SK-N-SH (cell line): ENCODE results near the gene B4GALNT2. TPM values are rescaled to one million over a fixed set of nuclear protein-coding genes. Genes with fewer than 3 reads are reported as not detected.
"Not testable (repeated sequence)": the region's sequence is repeated elsewhere in the genome, so short reads cannot be mapped to it uniquely, and the experiment has no call there.

Source experiments
- CTCF ChIA-PET: fragments of 300-600, 350-600 bp; formaldehyde crosslinking; extraction: SDS; loops from one replicate; lab custom pipeline; 2021; lab: Yijun Ruan, JAX
- POLR2A ChIA-PET: fragments of 350-600 bp; sonication (Branson Sonifier 250); formaldehyde crosslinking; extraction: SDS; loops from one replicate; lab custom pipeline; 2020; ENCODE audit warnings: antibody characterized with exemption, inconsistent platforms; lab: Yijun Ruan, JAX
- DNase-seq: peaks from one replicate; pipeline ENCODE4 v3.0.0; 2012
- H2AFZ ChIP-seq: fragments of 200-600 bp; sonication (generic); 2 replicates; pipeline ENCODE4 v1.8.1; 2016; ENCODE audit warnings: antibody characterized with exemption, mild to moderate bottlenecking, low read depth
- H3F3A ChIP-seq: fragments of 200-600 bp; sonication (generic); replicated peaks from 2 replicates; pipeline ENCODE3; 2016; ENCODE audit warnings: antibody characterized with exemption, mild to moderate bottlenecking; ENCODE audit not compliant: insufficient read depth
- H3K27ac ChIP-seq, 2 experiments: fragments of 200-500 bp in 1 of 2; fragments of 200-600 bp in 1 of 2; sonication (Bioruptor generic) in 1 of 2; sonication (generic), shearing (Covaris generic) in 1 of 2; 2 replicates each; pipeline versions ENCODE4 v1.5.1 to v1.6.1; 2014 to 2016; ENCODE audit warnings: low read depth in 2 of 2, inconsistent platforms in 1 of 2, low read length in 1 of 2, mild to moderate bottlenecking in 1 of 2, mixed read lengths in 1 of 2
- H3K27me3 ChIP-seq: fragments of 200-600 bp; sonication (generic), shearing (Covaris generic); 2 replicates; pipeline ENCODE4 v1.6.1; 2016; ENCODE audit warnings: mixed run types; ENCODE audit not compliant: insufficient read depth
- H3K36me3 ChIP-seq, 2 experiments: fragments of 200-500 bp in 1 of 2; fragments of 200-600 bp in 1 of 2; sonication (Bioruptor generic) in 1 of 2; sonication (generic) in 1 of 2; replicated peaks in 1 of 2; 2 replicates each; pipeline versions ENCODE3 to v1.5.1; 2014 to 2016; ENCODE audit warnings: low read length in 1 of 2, mild to moderate bottlenecking in 1 of 2; ENCODE audit not compliant: insufficient read depth in 2 of 2, control insufficient read depth in 1 of 2
- H3K4me1 ChIP-seq, 2 experiments: fragments of 200-500 bp in 1 of 2; fragments of 200-600 bp in 1 of 2; sonication (Bioruptor generic) in 1 of 2; sonication (generic), shearing (Covaris generic) in 1 of 2; 2 replicates each; pipeline versions ENCODE4 v1.5.1 to v1.6.1; 2014 to 2016; ENCODE audit warnings: low read depth in 1 of 2, low read length in 1 of 2, mixed run types in 1 of 2; ENCODE audit not compliant: insufficient read depth in 2 of 2, control insufficient read depth in 1 of 2
- H3K4me2 ChIP-seq: fragments of 200-600 bp; sonication (generic), shearing (Covaris generic); 2 replicates; pipeline ENCODE4 v1.6.1; 2017; ENCODE audit warnings: mixed run types
- H3K4me3 ChIP-seq, 2 experiments: fragments of 200-500 bp in 1 of 2; fragments of 200-600 bp in 1 of 2; sonication (Bioruptor generic) in 1 of 2; sonication (generic), shearing (Covaris generic) in 1 of 2; 2 replicates each; pipeline versions ENCODE4 v1.5.1 to v1.8.1; 2014 to 2016; ENCODE audit warnings: low read depth in 2 of 2, inconsistent platforms in 1 of 2, low read length in 1 of 2, mild to moderate bottlenecking in 1 of 2, mixed read lengths in 1 of 2, moderate library complexity in 1 of 2
- H3K79me2 ChIP-seq: fragments of 200-600 bp; sonication (generic); 2 replicates; pipeline ENCODE4 v1.8.1; 2017; ENCODE audit warnings: mild to moderate bottlenecking; ENCODE audit not compliant: insufficient read depth
- H3K9ac ChIP-seq: fragments of 200-600 bp; sonication (generic); 2 replicates; pipeline ENCODE4 v1.6.1; 2017; ENCODE audit warnings: mixed run types
- H3K9me2 ChIP-seq: fragments of 200-600 bp; sonication (generic); 2 replicates; pipeline ENCODE4 v1.6.1; 2017; ENCODE audit warnings: mixed run types
- H3K9me3 ChIP-seq: fragments of 200-600 bp; sonication (generic); 2 replicates; pipeline ENCODE4 v1.6.1; 2017; ENCODE audit warnings: mixed run types, mild to moderate bottlenecking, moderate library complexity
- H4K20me1 ChIP-seq: fragments of 200-600 bp; sonication (generic); 2 replicates; pipeline ENCODE4 v1.6.1; 2017; ENCODE audit warnings: mild to moderate bottlenecking, mixed run types; ENCODE audit not compliant: insufficient read depth
- EZH2phosphoT487 ChIP-seq: fragments of 200-600 bp; sonication (generic); IDR thresholded peaks from 2 replicates; pipeline ENCODE4 v1.6.1; 2017; ENCODE audit warnings: low read depth, mixed run types, mild to moderate bottlenecking, antibody characterized with exemption, moderate library complexity, borderline replicate concordance
- MEF2A ChIP-seq: IDR thresholded peaks from 2 replicates; pipeline ENCODE4 v1.4.0; 2012; ENCODE audit warnings: low read depth, borderline replicate concordance
- RXRA ChIP-seq: IDR thresholded peaks from 2 replicates; pipeline ENCODE4 v1.4.0; 2012; ENCODE audit warnings: low read depth, mild to moderate bottlenecking, borderline replicate concordance
- TAF1 ChIP-seq: IDR thresholded peaks from 2 replicates; pipeline ENCODE4 v1.6.1; 2012; ENCODE audit warnings: low read depth, mild to moderate bottlenecking, low read length, moderate library complexity, borderline replicate concordance
- WGBS: methylation state at CpG from one replicate; pipeline ENCODE4 v1.1.6; 2017; ENCODE audit warnings: low lambda C conversion rate; 5-methylcytosine and 5-hydroxymethylcytosine counted together
- polyA plus RNA-seq, 3 experiments: library from polyadenylated mRNA; depleted of rRNA; stranded (reverse); fragments of >200 nt; gene quantifications; 2 replicates each; pipeline ENCODE4 v1.2.3, GENCODE V29; 2012

Gene B4GALNT2
- polyA plus RNA-seq, 1 of the 3 experiments (the other 2 are of a cell fraction) = not detected

GRCh38 chr17:49125449-49125848 is 7.1 kb upstream of the B4GALNT2 start:
- Histone ChIP-seq H3K27me3 (peaks cover 74% of the 10 kb centered on the region), H3K4me3 (no peak overlapping the region), H3K36me3 (no peaks in the 10 kb centered on the region), H3K4me2 (no peak overlapping the region), H3K27ac (no peak overlapping the region), H3K79me2 (no peaks in the 10 kb centered on the region), H3K4me1 (no peaks in the 10 kb centered on the region), H3K9me3 (0 out of 2 replicates have a peak, but pooled peaks cover 3% of the 10 kb centered on the region), H4K20me1 (no peaks in the 10 kb centered on the region), H3K9ac (no peak overlapping the region), H2AFZ (no peak overlapping the region), H3K9me2 (no peaks in the 10 kb centered on the region), H3F3A (peaks cover 5% of the 10 kb centered on the region)
- TF ChIP-seq MEF2A (no peak), RXRA (no peak), EZH2phosphoT487 (no peak), TAF1 (no peak)
- CTCF ChIA-PET = no interaction called here
- DNase-seq = no peak
- POLR2A ChIA-PET = no interaction called here
- 66% methylated on average over 19 of the region's 32 CpGs for WGBS

GRCh38 chr17:49126183-49126859 is 6.2 kb upstream of the B4GALNT2 start:
- DNase-seq, H3K9me2 ChIP-seq, H3F3A ChIP-seq, CTCF ChIA-PET, H3K27ac ChIP-seq, H4K20me1 ChIP-seq, H3K79me2 ChIP-seq, POLR2A ChIA-PET, H3K9ac ChIP-seq, H3K4me3 ChIP-seq, H3K4me1 ChIP-seq, H3K9me3 ChIP-seq, H3K36me3 ChIP-seq, H3K4me2 ChIP-seq: not testable (repeated sequence)
- 13% methylated on average over 10 of the region's 10 CpGs for WGBS
- H3K27me3 ChIP-seq = peaks cover 74% of the 10 kb centered on the region
- H2AFZ ChIP-seq = peak overlapping the region; percentile 14; the same call in 1 of the 2 replicates

DNA sequence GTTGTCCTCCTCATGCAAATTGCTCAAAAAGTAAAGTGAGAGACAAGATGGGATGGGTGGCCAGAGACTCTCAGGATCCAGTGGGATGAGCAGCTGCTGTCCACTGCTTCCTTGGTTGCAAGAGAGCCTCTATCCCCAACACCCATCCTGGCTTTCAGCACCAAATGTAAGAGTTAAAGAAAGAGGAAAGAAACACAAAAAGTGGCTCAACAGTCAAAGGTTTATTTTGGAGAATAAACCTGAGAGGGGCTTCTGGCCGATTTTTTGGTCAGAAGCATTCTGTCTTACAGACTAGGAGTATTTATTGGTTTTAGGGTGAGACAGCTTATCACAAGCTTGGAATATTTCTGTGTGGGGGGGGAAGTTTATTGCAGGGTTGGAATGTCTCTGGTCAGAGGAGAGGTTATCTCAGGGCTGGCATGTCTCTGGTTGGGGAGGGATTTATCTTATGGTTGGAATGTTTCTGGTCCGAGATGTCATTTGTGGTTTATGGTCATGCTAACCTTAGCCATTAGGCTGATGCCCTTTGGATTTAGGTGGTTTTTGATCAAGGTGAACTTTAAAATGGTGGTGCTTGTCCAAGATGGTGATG is 3.1 kb upstream of the B4GALNT2 start:
- DNase-seq, CTCF ChIA-PET: not testable (repeated sequence)

More for the DNA sequence above, 3.1 kb upstream of the B4GALNT2 start:
- H4K20me1 ChIP-seq, H3K36me3 ChIP-seq, H3K79me2 ChIP-seq, H3K4me3 ChIP-seq, H3K9me3 ChIP-seq, H3K9ac ChIP-seq, H3K4me1 ChIP-seq, H3F3A ChIP-seq, H3K27ac ChIP-seq, POLR2A ChIA-PET, H3K4me2 ChIP-seq, H2AFZ ChIP-seq, H3K9me2 ChIP-seq: not testable (repeated sequence)
- 0% methylated on average over 2 of the region's 2 CpGs for WGBS
- H3K27me3 ChIP-seq = peaks cover 87% of the 10 kb centered on the region
